HEK293 (cell line): ENCODE results near the gene AMBRA1.

Source experiments
- CTCF ChIA-PET: fragments of 350-600 bp; formaldehyde crosslinking; extraction: SDS; loops from one replicate; lab custom pipeline; 2021; ENCODE audit warnings: antibody characterized with exemption; lab: Yijun Ruan, JAX
- POLR2A ChIA-PET: fragments of 300-600 bp; formaldehyde crosslinking; extraction: SDS; loops from one replicate; lab custom pipeline; 2020; ENCODE audit warnings: antibody characterized with exemption, inconsistent platforms; lab: Yijun Ruan, JAX
- H3K27ac ChIP-seq: fragments of 200-500 bp; sonication (Bioruptor generic); 2 replicates; pipeline ENCODE4 v1.5.1; 2014; ENCODE audit warnings: low read depth, low read length, control low read depth, inconsistent platforms; ENCODE audit errors: extremely low read depth
- H3K36me3 ChIP-seq, 2 experiments: fragments of 200-500 bp in 1 of 2; sonication (Bioruptor generic) in 1 of 2; 1 replicate in 1 of 2; 2 replicates in 1 of 2; pipeline ENCODE4 v1.5.1; 2014 to 2017; ENCODE audit warnings: inconsistent platforms in 2 of 2, low read length in 2 of 2; ENCODE audit not compliant: control insufficient read depth in 2 of 2, insufficient read depth in 1 of 2
- H3K4me1 ChIP-seq: fragments of 200-500 bp; sonication (Bioruptor generic); 2 replicates; pipeline ENCODE4 v1.5.1; 2014; ENCODE audit warnings: mild to moderate bottlenecking, low read length, inconsistent platforms; ENCODE audit not compliant: control insufficient read depth, insufficient read depth
- H3K4me3 ChIP-seq: 2 replicates; pipeline ENCODE4 v1.5.1; 2011; ENCODE audit warnings: low read depth, mild to moderate bottlenecking, control low read depth, low read length, moderate library complexity
- H3K9me3 ChIP-seq: fragments of 200-500 bp; sonication (Bioruptor generic); 2 replicates; pipeline ENCODE4 v1.5.1; 2014; ENCODE audit warnings: low read depth, low read length, inconsistent platforms; ENCODE audit not compliant: control insufficient read depth, insufficient read depth
- GFI1B ChIP-seq: fragments of 450-650 bp; formaldehyde crosslinking; IDR thresholded peaks from 2 replicates; pipeline ENCODE4 v1.5.1; 2016; ENCODE audit warnings: missing biosample characterization, missing genetic modification characterization
- KLF17 ChIP-seq: fragments of 450-650 bp; formaldehyde crosslinking; IDR thresholded peaks from 2 replicates; pipeline ENCODE4 v1.5.1; 2016; ENCODE audit warnings: missing biosample characterization, missing genetic modification characterization
- PRDM2 ChIP-seq: fragments of 450-650 bp; formaldehyde crosslinking; IDR thresholded peaks from 2 replicates; pipeline ENCODE4 v1.5.1; 2016; ENCODE audit warnings: missing biosample characterization, missing genetic modification characterization, borderline replicate concordance
- YY2 ChIP-seq: fragments of 450-650 bp; formaldehyde crosslinking; IDR thresholded peaks from 2 replicates; pipeline ENCODE4 v1.5.1; 2016; ENCODE audit warnings: missing biosample characterization, missing genetic modification characterization
- ZBTB44 ChIP-seq: fragments of 450-650 bp; IDR thresholded peaks from 2 replicates; pipeline ENCODE4 v1.5.1; 2018; ENCODE audit warnings: missing biosample characterization, mild to moderate bottlenecking, missing genetic modification characterization
- ZBTB48 ChIP-seq: fragments of 450-650 bp; formaldehyde crosslinking; IDR thresholded peaks from 2 replicates; pipeline ENCODE4 v1.5.1; 2016; ENCODE audit warnings: missing biosample characterization, missing genetic modification characterization
- ZEB2 ChIP-seq: fragments of 450-650 bp; formaldehyde crosslinking; IDR thresholded peaks from 2 replicates; pipeline ENCODE4 v1.5.1; 2016; ENCODE audit warnings: missing biosample characterization, missing genetic modification characterization
- ZNF10 ChIP-seq: fragments of 450-650 bp; formaldehyde crosslinking; IDR thresholded peaks from 2 replicates; pipeline ENCODE4 v1.5.1; 2017; ENCODE audit warnings: missing biosample characterization, missing genetic modification characterization
- ZNF169 ChIP-seq: fragments of 450-650 bp; formaldehyde crosslinking; IDR thresholded peaks from 2 replicates; pipeline ENCODE4 v1.5.1; 2016; ENCODE audit warnings: missing biosample characterization, missing genetic modification characterization
- ZNF174 ChIP-seq: fragments of 450-650 bp; formaldehyde crosslinking; IDR thresholded peaks from 2 replicates; pipeline ENCODE4 v1.5.0; 2017; ENCODE audit warnings: missing biosample characterization, mild to moderate bottlenecking, missing genetic modification characterization
- ZNF184 ChIP-seq: fragments of 450-650 bp; IDR thresholded peaks from 2 replicates; pipeline ENCODE4 v1.5.1; 2018; ENCODE audit warnings: missing biosample characterization, mild to moderate bottlenecking, missing genetic modification characterization
- ZNF2 ChIP-seq: fragments of 450-650 bp; formaldehyde crosslinking; IDR thresholded peaks from 2 replicates; pipeline ENCODE4 v1.5.1; 2016; ENCODE audit warnings: missing biosample characterization, missing genetic modification characterization
- ZNF24 ChIP-seq: fragments of 450-650 bp; formaldehyde crosslinking; IDR thresholded peaks from 2 replicates; pipeline ENCODE4 v1.5.1; 2016; ENCODE audit warnings: missing biosample characterization, missing genetic modification characterization
- ZNF248 ChIP-seq: fragments of 450-650 bp; formaldehyde crosslinking; IDR thresholded peaks from 2 replicates; pipeline ENCODE4 v1.5.1; 2017; ENCODE audit warnings: missing biosample characterization, missing genetic modification characterization
- ZNF302 ChIP-seq: fragments of 450-650 bp; formaldehyde crosslinking; IDR thresholded peaks from 2 replicates; pipeline ENCODE4 v1.5.1; 2016; ENCODE audit warnings: missing biosample characterization, missing genetic modification characterization, low read depth
- ZNF341 ChIP-seq: fragments of 450-650 bp; formaldehyde crosslinking; IDR thresholded peaks from 2 replicates; pipeline ENCODE4; 2016; ENCODE audit warnings: low read depth, missing biosample characterization, missing genetic modification characterization
- ZNF354C ChIP-seq: fragments of 450-650 bp; formaldehyde crosslinking; IDR thresholded peaks from 2 replicates; pipeline ENCODE4 v1.5.1; 2016; ENCODE audit warnings: missing biosample characterization, missing genetic modification characterization, low read depth, borderline replicate concordance
- ZNF423 ChIP-seq: fragments of 450-650 bp; formaldehyde crosslinking; IDR thresholded peaks from 2 replicates; pipeline ENCODE4 v1.5.1; 2016; ENCODE audit warnings: missing biosample characterization, missing genetic modification characterization
- ZNF561 ChIP-seq: fragments of 450-650 bp; IDR thresholded peaks from 2 replicates; pipeline ENCODE4 v1.5.1; 2018; ENCODE audit warnings: missing biosample characterization, missing genetic modification characterization, borderline replicate concordance
- ZNF571 ChIP-seq: fragments of 450-650 bp; formaldehyde crosslinking; IDR thresholded peaks from 2 replicates; pipeline ENCODE4 v1.5.0; 2017; ENCODE audit warnings: missing biosample characterization, missing genetic modification characterization
- ZNF626 ChIP-seq: fragments of 450-650 bp; sonication (Bioruptor Pico); formaldehyde crosslinking; IDR thresholded peaks from 2 replicates; pipeline ENCODE4 v1.5.1; 2018; ENCODE audit warnings: missing biosample characterization, missing genetic modification characterization, inconsistent platforms
- ZNF654 ChIP-seq: fragments of 450-650 bp; formaldehyde crosslinking; IDR thresholded peaks from 2 replicates; pipeline ENCODE4 v1.5.1; 2016; ENCODE audit warnings: low read depth, missing biosample characterization, missing genetic modification characterization
- ZNF658 ChIP-seq: fragments of 450-650 bp; formaldehyde crosslinking; IDR thresholded peaks from 2 replicates; pipeline ENCODE4; 2016; ENCODE audit warnings: missing biosample characterization, missing genetic modification characterization
- ZNF768 ChIP-seq: fragments of 450-650 bp; formaldehyde crosslinking; IDR thresholded peaks from 2 replicates; pipeline ENCODE4 v1.5.1; 2018; ENCODE audit warnings: missing biosample characterization, mild to moderate bottlenecking, missing genetic modification characterization
- ZNF830 ChIP-seq: fragments of 450-650 bp; IDR thresholded peaks from 2 replicates; pipeline ENCODE4 v1.5.0; 2018; ENCODE audit warnings: missing biosample characterization, missing genetic modification characterization, low read depth, mild to moderate bottlenecking, moderate library complexity

AMBRA1 gene

GRCh38 chr11:46471943-46472661, 121.7 kb downstream of the AMBRA1 start:
- Histone ChIP-seq H3K4me1 (no peaks in the 10 kb centered on the region), H3K27ac (no peak overlapping the region), H3K4me3 (no peak overlapping the region), H3K9me3 (no peaks in the 10 kb centered on the region), H3K36me3 (peaks cover 0 to 5% of the 10 kb centered on the region in 2 experiments; a peak in 2 of 3 replicates)
- TF ChIP-seq ZEB2, result no peak
- CTCF ChIA-PET, result interaction anchor here (0.7 kb wide), 1 partner anchor 19 kb away, joined by 3 read pairs; no protein-coding TSS in a partner anchor
- POLR2A ChIA-PET, result no interaction called here

GRCh38 chr11:46469926-46470325, 123.9 kb downstream of the AMBRA1 start:
- H3K4me1 ChIP-seq, result no peaks in the 10 kb centered on the region
- no peak overlapping the region for H3K27ac ChIP-seq
- H3K9me3 ChIP-seq, result no peaks in the 10 kb centered on the region
- no peak for TF ChIP-seq ZNF248
- TF ChIP-seq ZNF341 (tag by site-specific recombination), result no peak
- no peak for TF ChIP-seq ZNF302
- TF ChIP-seq YY2 (tag by site-specific recombination), result no peak
- TF ChIP-seq ZBTB44 (tag by site-specific recombination), result no peak
- TF ChIP-seq PRDM2 (tag by site-specific recombination), result no peak
- TF ChIP-seq ZNF2 (tag by site-specific recombination), result no peak
- no peak for TF ChIP-seq ZNF830 (tag by site-specific recombination)
- no peak for TF ChIP-seq ZNF184 (tag by site-specific recombination)
- no peak for TF ChIP-seq ZNF10 (tag by site-specific recombination)
- no peak for TF ChIP-seq ZNF626 (tag by site-specific recombination)
- no peak for TF ChIP-seq ZNF768 (tag by site-specific recombination)
- no peak for TF ChIP-seq ZNF24 (tag by site-specific recombination)
- H3K36me3 ChIP-seq, result peaks cover 0 to 5% of the 10 kb centered on the region in 2 experiments; a peak in 2 of 3 replicates
- H3K4me3 ChIP-seq, result no peak overlapping the region
- CTCF ChIA-PET, result interaction anchor here (0.6 to 1.6 kb wide), 3 partner anchors 51 to 78 kb away, joined by 3 to 6 read pairs (median 3); partner anchors contain the start of gene CHRM4
- POLR2A ChIA-PET, result no interaction called here

- no peak overlapping the region for H3K4me3 ChIP-seq
- H3K4me1 ChIP-seq, result no peaks in the 10 kb centered on the region
- ChIA-PET POLR2A (no interaction called here), CTCF (no interaction called here)
- peaks cover 0 to 5% of the 10 kb centered on the region in 2 experiments; a peak in 2 of 3 replicates for H3K36me3 ChIP-seq
- H3K9me3 ChIP-seq, result no peaks in the 10 kb centered on the region
- no peak overlapping the region for H3K27ac ChIP-seq
- TF ChIP-seq ZNF354C (tag by site-specific recombination), result no peak
- TF ChIP-seq ZNF658, result no peak
- no peak for TF ChIP-seq KLF17 (tag by site-specific recombination)
- TF ChIP-seq ZNF174 (tag by site-specific recombination), result no peak
- no peak for TF ChIP-seq ZNF654 (tag by site-specific recombination)
- no peak for TF ChIP-seq ZNF423 (tag by site-specific recombination)
- TF ChIP-seq GFI1B, result no peak
- no peak for TF ChIP-seq ZNF169
- TF ChIP-seq ZNF571 (tag by site-specific recombination), result no peak
- TF ChIP-seq ZBTB48 (tag by site-specific recombination), result no peak
- no peak for TF ChIP-seq ZNF561 (tag by site-specific recombination)
Observed at GRCh38 chr11:46465683-46466082, 128.1 kb downstream of the AMBRA1 start.
